Measurements from ENCODE around the gene PPP1R1A. TPM values are rescaled to one million over a fixed set of nuclear protein-coding genes. Genes with fewer than 3 reads are reported as not detected.
A peak's percentile ranks its signal among the peaks of the same experiment; 100 is the strongest.

PPP1R1A gene
- total and polyA plus RNA-seq, 2 experiments from 2014 or later, result 14.0 to 43.2 TPM

GRCh38 chr12:54562750-54563356 is 25.6 kb downstream of the PPP1R1A start:
- no peak overlapping the region for H3K4me2 ChIP-seq
- H3K9me2 ChIP-seq (replicated peaks; ENCODE audit: insufficient read depth), result no peaks in the 10 kb centered on the region
- no peak overlapping the region for H3K27ac ChIP-seq
- no peak overlapping the region for H2AFZ ChIP-seq
- no peak for DNase-seq (ENCODE audit: low spot score)
- WGBS (ENCODE audit: low lambda C conversion rate, missing lambda C conversion rate), result 54% methylated on average over 6 of the region's 6 CpGs
- no peaks in the 10 kb centered on the region for H3K79me2 ChIP-seq
- TF ChIP-seq EZH2phosphoT487 (IDR thresholded peaks at IDR 0.05; ENCODE audit: low read depth, severe bottlenecking, unreplicated experiment) (no peak), EZH2 (IDR thresholded peaks at IDR 0.05; ENCODE audit: borderline replicate concordance) (no peak), CTCF (IDR thresholded peaks at IDR 0.05; ENCODE audit: poor library complexity) (no peak)
- no peaks in the 10 kb centered on the region for H4K20me1 ChIP-seq (ENCODE audit: insufficient read depth, poor library complexity, severe bottlenecking)
- H3K4me1 ChIP-seq (ENCODE audit: insufficient read depth), result no peaks in the 10 kb centered on the region
- H3K4me3 ChIP-seq, result no peak overlapping the region
- H3K36me3 ChIP-seq (replicated peaks; ENCODE audit: insufficient read depth, low read depth), result no peaks in the 10 kb centered on the region
- H3K27me3 ChIP-seq, result peaks cover 43% of the 10 kb centered on the region
- H3K9me3 ChIP-seq (ENCODE audit: low read depth), result no peaks in the 10 kb centered on the region

GRCh38 chr12:54561164-54561563 is 27.3 kb downstream of the PPP1R1A start:
- Histone ChIP-seq H3K4me3 (no peak overlapping the region), H3K4me1 (ENCODE audit: insufficient read depth) (no peaks in the 10 kb centered on the region), H3K9me3 (ENCODE audit: low read depth) (no peaks in the 10 kb centered on the region), H3K27ac (no peak overlapping the region), H3K36me3 (replicated peaks; ENCODE audit: insufficient read depth, low read depth) (no peaks in the 10 kb centered on the region), H3K9me2 (replicated peaks; ENCODE audit: insufficient read depth) (no peaks in the 10 kb centered on the region), H3K27me3 (peaks cover 57% of the 10 kb centered on the region), H2AFZ (no peak overlapping the region), H4K20me1 (ENCODE audit: insufficient read depth, poor library complexity, severe bottlenecking) (no peaks in the 10 kb centered on the region), H3K79me2 (no peaks in the 10 kb centered on the region), H3K4me2 (peak overlapping the region; percentile 73)
- DNase-seq (ENCODE audit: low spot score), result no peak
- WGBS (ENCODE audit: low lambda C conversion rate, missing lambda C conversion rate), result 55% methylated on average over 3 of the region's 3 CpGs
- TF ChIP-seq EZH2phosphoT487 (IDR thresholded peaks at IDR 0.05; ENCODE audit: low read depth, severe bottlenecking, unreplicated experiment) (no peak), EZH2 (IDR thresholded peaks at IDR 0.05; ENCODE audit: borderline replicate concordance) (no peak), CTCF (IDR thresholded peaks at IDR 0.05; ENCODE audit: poor library complexity) (no peak)

- H3K27me3 ChIP-seq, result peaks cover 60% of the 10 kb centered on the region
- H3K79me2 ChIP-seq, result no peaks in the 10 kb centered on the region
- peak overlapping the region; percentile 54 for H2AFZ ChIP-seq
- no peaks in the 10 kb centered on the region for H3K9me2 ChIP-seq (replicated peaks; ENCODE audit: insufficient read depth)
- no peak overlapping the region for H3K4me3 ChIP-seq
- no peaks in the 10 kb centered on the region for H3K36me3 ChIP-seq (replicated peaks; ENCODE audit: insufficient read depth, low read depth)
- H3K9me3 ChIP-seq (ENCODE audit: low read depth), result no peaks in the 10 kb centered on the region
- H3K4me1 ChIP-seq (ENCODE audit: insufficient read depth), result no peaks in the 10 kb centered on the region
- TF ChIP-seq CTCF (IDR thresholded peaks at IDR 0.05; ENCODE audit: poor library complexity) (no peak), EZH2phosphoT487 (IDR thresholded peaks at IDR 0.05; ENCODE audit: low read depth, severe bottlenecking, unreplicated experiment) (no peak), EZH2 (IDR thresholded peaks at IDR 0.05; ENCODE audit: borderline replicate concordance) (no peak)
- peak overlapping the region; percentile 73 for H3K4me2 ChIP-seq
- 10% methylated on average over 14 of the region's 14 CpGs for WGBS (ENCODE audit: low lambda C conversion rate, missing lambda C conversion rate)
- peak; percentile 86 for DNase-seq (ENCODE audit: low spot score)
- H4K20me1 ChIP-seq (ENCODE audit: insufficient read depth, poor library complexity, severe bottlenecking), result no peaks in the 10 kb centered on the region
- H3K27ac ChIP-seq, result no peak overlapping the region
Measured at GRCh38 chr12:54560374-54560858, 28.0 kb downstream of the PPP1R1A start.

Measured in hepatocyte (in vitro differentiated cells).